SH-SY5Y (cell line): ENCODE measurements around the gene GPR31.

ENCODE experiments used
- GATA2 ChIP-seq: IDR thresholded peaks from 2 replicates; pipeline ENCODE4 v1.6.1; 2011; ENCODE audit warnings: mild to moderate bottlenecking, low read depth, low read length
- GATA3 ChIP-seq: IDR thresholded peaks from 2 replicates; pipeline ENCODE4 v1.6.1; 2011; ENCODE audit warnings: low read depth, mild to moderate bottlenecking, low read length, moderate library complexity

GRCh38 chr6:167145461-167145860 is 12.3 kb downstream of the GPR31 start:
- no peak for TF ChIP-seq GATA2
- TF ChIP-seq GATA3 = no peak
